ENCODE data around the gene DOCK2.
"Not testable (repeated sequence)": the region's sequence is repeated elsewhere in the genome, so short reads cannot be mapped to it uniquely, and the experiment has no call there.

The DOCK2 gene

DNA sequence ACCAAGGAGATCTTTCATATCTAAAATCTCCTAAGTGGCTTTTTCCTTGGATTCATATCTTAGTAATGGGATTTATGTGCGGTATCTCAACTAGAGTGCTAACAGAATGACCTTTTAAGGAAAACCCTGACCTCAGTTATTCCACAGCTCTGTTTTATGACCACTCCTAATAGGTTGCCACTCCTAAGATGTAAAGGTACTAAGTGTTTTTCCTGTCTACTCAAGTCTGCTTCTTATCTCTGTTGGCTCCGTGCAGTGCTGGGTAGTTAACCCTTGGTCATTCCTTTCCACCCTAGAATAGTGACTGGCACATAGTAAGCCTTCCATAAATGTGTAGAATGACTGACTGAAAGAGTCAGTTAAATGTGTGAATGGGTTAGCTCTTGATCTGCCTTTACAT is 161.4 kb downstream of the DOCK2 start:
- DNase-seq, result no peak

GRCh38 chr5:169798906-169799660 is 162.0 kb downstream of the DOCK2 start:
- DNase-seq, result no peak

DNA sequence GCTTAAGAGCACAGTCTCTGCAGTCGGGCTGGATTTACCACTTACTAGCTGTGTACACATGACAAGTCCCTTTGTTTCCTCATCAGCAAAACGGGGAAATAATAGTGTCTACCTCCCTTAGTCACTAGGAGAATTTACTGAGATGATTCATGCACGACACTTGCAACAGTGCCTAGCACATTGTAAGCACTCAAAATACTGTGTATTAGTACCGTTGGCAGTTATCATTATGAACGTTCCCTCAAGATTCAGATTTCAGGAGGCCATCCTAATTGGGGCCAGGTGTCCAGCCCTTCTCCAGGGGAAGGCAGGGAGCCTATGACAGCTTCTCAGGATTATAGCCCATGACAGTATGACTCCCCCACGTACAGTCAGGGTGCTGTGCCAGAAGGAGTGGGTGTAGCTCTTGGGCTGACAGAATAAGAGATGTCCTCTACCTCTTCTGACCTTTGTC is 164.3 kb downstream of the DOCK2 start:
- no peak for DNase-seq

DNA sequence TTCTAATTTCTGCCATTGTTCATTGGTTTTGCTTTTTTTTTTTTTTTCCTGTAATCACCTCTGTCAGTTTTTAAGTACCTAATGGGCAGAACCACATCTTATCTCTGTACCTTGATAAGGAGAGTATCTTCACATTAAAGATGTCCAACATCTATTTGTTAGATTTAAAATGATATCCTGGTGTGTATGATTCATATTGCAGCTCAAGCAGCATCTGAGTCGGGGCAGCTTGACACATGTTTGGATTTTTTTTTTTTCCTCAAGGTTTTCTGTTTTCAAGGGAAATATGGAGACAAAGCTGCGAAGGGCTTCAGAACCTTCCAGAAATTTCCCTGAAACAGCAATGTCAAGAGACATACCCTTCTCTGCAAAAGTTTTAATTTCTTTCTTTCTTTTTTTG is 164.7 kb downstream of the DOCK2 start:
- no peak for DNase-seq

DNA sequence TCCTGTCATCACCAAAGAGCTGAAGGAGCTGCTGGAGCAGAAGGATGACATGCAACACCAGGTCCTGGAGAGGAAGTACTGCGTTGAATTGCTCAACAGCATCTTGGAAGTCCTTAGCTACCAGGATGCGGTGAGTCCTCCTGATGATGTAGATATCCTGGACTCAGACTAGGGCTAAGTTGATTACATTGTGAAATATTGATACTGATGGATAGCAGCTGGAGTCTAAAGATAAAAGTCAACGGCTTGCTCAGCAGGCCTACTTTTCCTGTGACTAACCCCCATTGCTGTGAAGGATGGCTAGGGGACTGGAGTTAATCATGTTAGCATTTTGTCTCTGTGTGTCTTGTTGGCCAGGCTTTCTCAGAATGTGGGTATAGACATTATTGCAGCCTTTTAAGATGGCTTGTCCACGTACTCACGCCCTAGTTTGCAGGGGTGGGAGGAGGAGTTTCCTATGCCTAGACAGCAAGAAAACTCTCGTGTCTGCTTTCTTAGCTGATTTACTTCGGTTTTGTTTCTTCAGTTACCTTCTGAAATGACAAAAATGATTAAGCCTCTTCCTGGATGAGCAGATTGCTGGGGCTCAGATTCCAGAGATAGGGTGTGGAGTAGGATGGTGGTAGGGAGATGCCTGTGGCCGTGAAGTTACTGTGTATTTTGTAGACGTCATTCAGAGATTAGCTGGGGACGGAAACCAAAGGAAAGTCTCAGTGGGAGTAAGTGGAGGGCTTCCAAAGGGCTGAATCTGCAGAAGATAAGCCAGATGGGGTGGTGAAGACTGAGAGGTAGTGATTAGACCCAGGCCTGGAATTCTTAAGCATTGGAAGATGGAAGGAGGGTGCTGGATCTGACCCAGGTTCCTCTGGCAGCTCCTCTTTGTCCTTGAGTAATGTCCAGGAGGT is 166.3 kb downstream of the DOCK2 start:
- no peak for DNase-seq

- DNase-seq, result no peak
Observed at GRCh38 chr5:169804861-169805260, 167.8 kb downstream of the DOCK2 start.

GRCh38 chr5:169805527-169805934 is 168.5 kb downstream of the DOCK2 start:
- DNase-seq, result no peak

DNA sequence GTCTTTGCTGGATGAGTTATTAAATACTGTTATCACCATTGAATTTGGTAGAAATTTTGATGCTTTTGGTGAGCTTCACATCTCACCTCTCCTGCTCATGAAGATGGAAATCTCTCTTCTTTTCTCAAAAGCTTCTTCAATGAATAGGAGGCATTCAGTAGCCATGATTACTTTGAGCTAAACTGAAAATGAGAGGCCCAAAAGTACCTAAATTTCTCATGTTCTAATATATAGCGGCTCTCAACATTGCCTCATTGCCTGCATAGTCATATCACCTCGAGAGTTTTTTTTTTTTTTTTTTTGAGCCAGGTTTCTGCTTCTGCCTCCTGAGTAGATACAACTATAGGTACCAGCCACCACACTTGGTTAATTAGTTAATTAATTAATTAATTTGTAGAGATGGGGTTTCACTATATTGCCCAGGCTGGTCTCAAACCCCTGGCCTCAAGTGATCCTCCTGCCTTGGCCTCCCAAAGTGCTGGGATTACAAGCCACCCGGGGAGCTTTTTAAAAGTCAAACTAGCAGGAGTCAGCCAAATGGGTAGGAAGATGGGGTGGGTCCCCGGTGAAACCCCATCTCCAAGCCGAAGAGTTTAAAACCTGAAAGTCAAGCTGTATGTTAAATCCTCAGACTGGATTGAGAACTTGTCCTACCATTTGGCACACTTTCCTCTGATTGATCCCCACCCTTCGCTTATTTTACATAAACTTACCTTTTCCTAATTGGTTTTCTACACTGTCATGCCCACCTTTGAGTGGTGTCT is 169.0 kb downstream of the DOCK2 start:
- DNase-seq, result no peak

DNA sequence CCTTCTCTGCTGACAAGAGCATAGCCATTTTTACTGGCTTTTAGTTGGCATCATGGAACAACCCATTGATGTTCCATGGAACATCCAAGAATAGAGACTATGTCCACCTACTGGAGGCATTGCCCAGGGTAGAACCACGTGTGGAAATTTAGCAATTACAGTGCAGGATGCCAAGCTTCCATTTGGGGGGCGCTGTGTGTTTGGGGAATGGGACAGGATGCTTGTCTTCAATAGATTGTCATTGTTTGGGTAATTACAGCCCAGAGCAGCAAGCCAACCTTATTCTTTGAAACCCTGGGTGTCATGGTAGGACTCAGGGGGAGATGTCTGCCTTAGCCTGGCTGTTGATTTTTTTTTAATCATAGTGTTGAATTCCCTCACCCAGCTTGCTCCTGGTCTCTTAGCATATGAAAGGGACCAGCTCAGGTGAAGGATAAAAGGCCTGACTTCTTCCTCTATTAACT is 171.1 kb downstream of the DOCK2 start:
- DNase-seq, result no peak

GRCh38 chr5:169808880-169809279 is 171.8 kb downstream of the DOCK2 start:
- not testable (repeated sequence) for DNase-seq

- no peak for DNase-seq
Observed at GRCh38 chr5:169809281-169809680, 172.2 kb downstream of the DOCK2 start.

DNA sequence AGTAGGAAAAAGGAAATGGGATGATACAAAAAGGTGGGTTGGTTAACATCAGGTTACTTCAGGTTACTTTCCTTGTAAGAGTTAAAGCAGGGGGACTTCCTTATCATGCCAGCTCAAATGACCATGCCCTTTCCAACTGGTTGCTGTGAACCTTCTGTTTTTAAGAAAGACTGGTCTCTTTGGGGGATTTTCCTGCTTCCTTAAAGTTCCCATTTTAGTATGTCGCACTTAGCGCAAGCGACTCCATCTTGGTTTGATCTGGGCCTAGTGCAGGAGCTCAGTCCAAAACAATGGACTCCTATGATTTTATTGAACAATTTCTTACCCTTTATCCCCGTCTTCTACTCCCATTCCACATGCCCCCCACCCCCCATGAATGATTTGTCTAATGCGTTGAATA is 173.4 kb downstream of the DOCK2 start:
- DNase-seq, result no peak

GRCh38 chr5:169811023-169811422 is 173.9 kb downstream of the DOCK2 start:
- DNase-seq, result no peak

DNA sequence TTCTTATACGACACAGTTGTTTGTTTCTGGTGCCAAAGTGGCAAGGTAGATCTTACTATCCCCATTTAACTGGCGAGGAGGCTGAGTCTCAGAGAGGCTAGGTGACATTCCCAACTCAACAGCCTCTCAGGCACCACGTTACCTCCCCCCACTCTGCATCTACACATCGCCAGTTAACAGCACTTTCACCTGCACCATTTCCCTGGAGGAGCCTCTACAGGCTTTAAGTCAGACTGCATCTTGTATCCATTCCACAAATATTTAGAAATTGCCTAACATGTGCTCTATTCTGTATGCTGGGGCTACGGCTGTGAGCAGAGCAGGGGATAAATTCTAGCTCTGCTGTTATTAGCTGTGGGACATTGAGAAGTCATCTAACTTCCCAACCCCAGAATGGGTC is 174.6 kb downstream of the DOCK2 start:
- DNase-seq, result no peak

DNA sequence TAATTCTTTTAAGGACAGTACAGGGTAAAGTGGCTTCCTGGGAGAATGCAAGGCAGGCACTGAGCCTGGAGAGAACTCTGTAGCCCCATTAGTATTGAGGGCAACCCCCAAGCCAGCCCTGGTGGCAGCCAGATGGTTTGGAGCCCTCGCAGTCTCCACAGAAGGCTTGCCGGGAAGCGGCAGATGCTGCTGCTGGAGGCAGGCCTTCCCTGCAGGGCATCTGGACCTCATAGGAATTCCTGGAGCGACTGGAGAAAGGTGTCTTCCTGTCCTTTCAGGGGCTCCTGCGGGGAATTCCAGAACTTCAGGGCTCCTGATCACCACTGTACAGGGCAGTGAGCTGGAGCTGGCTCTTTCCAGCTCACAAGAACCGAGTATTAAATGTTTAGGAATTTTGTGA is 175.7 kb downstream of the DOCK2 start:
- no peak for DNase-seq

- DNase-seq, result no peak
Observed at GRCh38 chr5:169814045-169814444, 177.0 kb downstream of the DOCK2 start.

- no peak for DNase-seq
Observed at GRCh38 chr5:169814522-169814921, 177.4 kb downstream of the DOCK2 start.

GRCh38 chr5:169817031-169817430 is 180.0 kb downstream of the DOCK2 start:
- no peak for DNase-seq

DNA sequence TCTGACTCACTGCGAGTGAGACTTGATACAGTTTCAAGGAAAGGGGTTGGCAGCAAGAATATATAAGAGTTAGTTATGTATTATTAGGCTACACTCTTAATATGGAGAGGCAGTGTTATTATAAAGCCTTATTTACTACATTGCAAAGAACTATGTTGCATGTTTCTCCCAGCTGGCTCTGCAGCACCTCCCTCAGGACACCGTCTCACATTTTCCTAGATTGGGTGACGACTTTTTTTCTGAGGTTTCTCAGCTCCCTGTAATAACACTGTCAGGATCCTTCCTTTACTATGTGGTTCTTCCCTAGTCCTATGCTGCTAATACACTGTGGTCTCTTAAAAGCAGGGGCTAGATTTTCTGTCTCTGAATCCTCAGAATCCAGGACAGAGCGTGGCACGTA is 189.5 kb downstream of the DOCK2 start:
- no peak for DNase-seq

DNA sequence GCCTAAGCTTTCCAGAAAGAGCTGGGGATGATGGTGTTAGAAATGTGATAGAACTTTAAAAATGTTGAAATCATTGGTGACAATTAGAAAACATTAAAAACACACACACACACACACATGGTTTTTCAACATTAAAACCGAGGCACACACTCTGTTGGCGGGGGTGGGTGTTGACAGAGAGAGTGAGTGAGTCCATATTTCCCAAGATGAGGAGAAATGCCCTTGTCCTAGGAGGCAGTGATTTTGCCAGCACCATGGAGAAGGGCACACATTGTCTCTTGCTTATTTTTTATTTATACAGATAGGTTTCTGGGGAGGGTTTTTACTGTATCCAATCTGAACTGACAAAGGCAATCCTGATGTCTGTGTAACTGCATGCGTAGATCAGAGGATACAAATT is 190.7 kb downstream of the DOCK2 start:
- no peak for DNase-seq

DNA sequence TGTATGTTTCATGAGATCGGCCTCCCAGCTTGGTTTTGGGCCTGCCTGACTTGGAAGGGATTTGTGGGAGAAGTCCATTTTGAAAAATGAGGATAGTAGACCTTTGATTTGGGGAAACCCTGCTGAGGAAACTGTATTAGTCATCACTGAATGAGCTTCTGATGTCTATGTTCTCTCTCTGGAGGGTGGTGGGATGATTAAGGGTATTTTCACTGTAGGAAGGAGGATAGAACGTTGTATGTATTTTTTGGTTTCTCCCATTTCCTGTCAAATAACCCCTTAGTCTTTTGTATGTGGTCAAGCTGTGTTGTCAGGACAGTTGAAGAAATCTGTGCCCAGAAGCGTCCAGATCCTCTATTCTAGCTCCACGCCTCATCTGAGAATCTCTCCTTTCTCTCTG is 191.3 kb downstream of the DOCK2 start:
- no peak for DNase-seq

DNA sequence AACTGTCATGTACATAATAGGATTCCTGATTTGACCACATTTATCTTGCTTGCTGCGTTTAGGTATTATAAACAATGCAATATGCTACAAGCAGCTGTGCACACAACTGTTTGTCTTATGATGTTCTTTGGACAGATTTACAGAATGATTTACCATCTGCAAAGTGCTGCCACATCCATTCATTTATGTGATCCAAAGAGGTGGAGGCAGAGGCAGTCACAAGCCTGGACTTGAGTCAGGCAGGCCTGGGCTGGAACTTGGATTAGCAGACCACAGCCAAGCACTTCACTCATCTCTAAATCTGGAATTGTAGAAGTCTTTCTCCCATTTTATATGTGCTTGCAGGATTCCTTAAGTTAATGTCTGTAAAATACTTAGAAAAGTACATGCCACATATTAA is 194.3 kb downstream of the DOCK2 start:
- peak; percentile 26 for DNase-seq

GRCh38 chr5:169832304-169832703 is 195.2 kb downstream of the DOCK2 start:
- DNase-seq, result no peak

Measured in NCI-H510A (cell line).